ENCODE data around the gene LCN9.

- TF ChIP-seq CTCF (conservative IDR thresholded peaks at IDR 0.05; ENCODE audit: low read depth, low read length) (no peak), EZH2 (IDR thresholded peaks at IDR 0.05; ENCODE audit: low read length, unreplicated experiment) (no peak), EZH2phosphoT487 (IDR thresholded peaks at IDR 0.05; ENCODE audit: borderline replicate concordance, low read length) (no peak)
These were observed 45.1 kb downstream of the LCN9 start for GRCh38 chr9:135708164-135708563.
